ENCODE measurements around the gene STK39.

The STK39 gene

GRCh38 chr2:168054657-168055056, 192.7 kb downstream of the STK39 start:
- Histone ChIP-seq H3K27ac (no peak overlapping the region), H3K79me2 (ENCODE audit: insufficient read depth, low read depth) (no peaks in the 10 kb centered on the region), H3K4me2 (no peak overlapping the region), H3K4me3 (IDR thresholded peaks at IDR 0.05; ENCODE audit: insufficient read depth, low read depth, low read length) (no peak overlapping the region), H3K4me1 (ENCODE audit: low read depth, poor library complexity, severe bottlenecking) (no peaks in the 10 kb centered on the region), H2AFZ (ENCODE audit: low read depth) (no peak overlapping the region), H3K9ac (no peak overlapping the region), H3K27me3 (ENCODE audit: insufficient read depth, low read depth) (no peaks in the 10 kb centered on the region), H3K36me3 (ENCODE audit: insufficient read depth) (no peaks in the 10 kb centered on the region; the same call in 1 of the 2 replicates), H4K20me1 (ENCODE audit: insufficient read depth) (no peaks in the 10 kb centered on the region)
- TF ChIP-seq CTCF (conservative IDR thresholded peaks at IDR 0.05; ENCODE audit: low read depth, low read length) = no peak

GRCh38 chr2:168053676-168054075, 193.7 kb downstream of the STK39 start:
- Histone ChIP-seq H3K79me2 (ENCODE audit: insufficient read depth, low read depth) (no peaks in the 10 kb centered on the region), H3K4me3 (IDR thresholded peaks at IDR 0.05; ENCODE audit: insufficient read depth, low read depth, low read length) (no peak overlapping the region), H2AFZ (ENCODE audit: low read depth) (no peak overlapping the region), H3K4me1 (ENCODE audit: low read depth, poor library complexity, severe bottlenecking) (no peaks in the 10 kb centered on the region), H3K27me3 (ENCODE audit: insufficient read depth, low read depth) (no peaks in the 10 kb centered on the region), H3K27ac (no peak overlapping the region), H3K36me3 (ENCODE audit: insufficient read depth) (no peaks in the 10 kb centered on the region; the same call in 1 of the 2 replicates), H4K20me1 (ENCODE audit: insufficient read depth) (no peaks in the 10 kb centered on the region), H3K9ac (no peak overlapping the region), H3K4me2 (no peak overlapping the region)
- TF ChIP-seq CTCF (conservative IDR thresholded peaks at IDR 0.05; ENCODE audit: low read depth, low read length) = no peak

GRCh38 chr2:168052773-168053172, 194.6 kb downstream of the STK39 start:
- Histone ChIP-seq H3K27me3 (ENCODE audit: insufficient read depth, low read depth) (no peaks in the 10 kb centered on the region), H4K20me1 (ENCODE audit: insufficient read depth) (no peaks in the 10 kb centered on the region), H3K27ac (no peak overlapping the region), H2AFZ (ENCODE audit: low read depth) (no peak overlapping the region), H3K9ac (no peak overlapping the region), H3K4me1 (ENCODE audit: low read depth, poor library complexity, severe bottlenecking) (no peaks in the 10 kb centered on the region), H3K36me3 (ENCODE audit: insufficient read depth) (no peaks in the 10 kb centered on the region; the same call in 1 of the 2 replicates), H3K4me2 (no peak overlapping the region), H3K4me3 (IDR thresholded peaks at IDR 0.05; ENCODE audit: insufficient read depth, low read depth, low read length) (no peak overlapping the region), H3K79me2 (ENCODE audit: insufficient read depth, low read depth) (no peaks in the 10 kb centered on the region)
- no peak for TF ChIP-seq CTCF (conservative IDR thresholded peaks at IDR 0.05; ENCODE audit: low read depth, low read length)

GRCh38 chr2:168050377-168050776, 197.0 kb downstream of the STK39 start:
- no peak overlapping the region for H2AFZ ChIP-seq (ENCODE audit: low read depth)
- H3K79me2 ChIP-seq (ENCODE audit: insufficient read depth, low read depth) = no peaks in the 10 kb centered on the region
- no peaks in the 10 kb centered on the region for H4K20me1 ChIP-seq (ENCODE audit: insufficient read depth)
- H3K27ac ChIP-seq = no peak overlapping the region
- no peak for TF ChIP-seq CTCF (conservative IDR thresholded peaks at IDR 0.05; ENCODE audit: low read depth, low read length)
- H3K4me2 ChIP-seq = no peak overlapping the region
- no peak overlapping the region for H3K9ac ChIP-seq
- no peak overlapping the region for H3K4me3 ChIP-seq (IDR thresholded peaks at IDR 0.05; ENCODE audit: insufficient read depth, low read depth, low read length)
- H3K27me3 ChIP-seq (ENCODE audit: insufficient read depth, low read depth) = no peaks in the 10 kb centered on the region
- H3K4me1 ChIP-seq (ENCODE audit: low read depth, poor library complexity, severe bottlenecking) = no peaks in the 10 kb centered on the region
- no peaks in the 10 kb centered on the region; the same call in 1 of the 2 replicates for H3K36me3 ChIP-seq (ENCODE audit: insufficient read depth)

Data from KMS-11 (cell line).